Measurements from ENCODE around the gene ILDR1.
"Not testable (repeated sequence)": the region's sequence is repeated elsewhere in the genome, so short reads cannot be mapped to it uniquely, and the experiment has no call there.

Gene ILDR1

DNA sequence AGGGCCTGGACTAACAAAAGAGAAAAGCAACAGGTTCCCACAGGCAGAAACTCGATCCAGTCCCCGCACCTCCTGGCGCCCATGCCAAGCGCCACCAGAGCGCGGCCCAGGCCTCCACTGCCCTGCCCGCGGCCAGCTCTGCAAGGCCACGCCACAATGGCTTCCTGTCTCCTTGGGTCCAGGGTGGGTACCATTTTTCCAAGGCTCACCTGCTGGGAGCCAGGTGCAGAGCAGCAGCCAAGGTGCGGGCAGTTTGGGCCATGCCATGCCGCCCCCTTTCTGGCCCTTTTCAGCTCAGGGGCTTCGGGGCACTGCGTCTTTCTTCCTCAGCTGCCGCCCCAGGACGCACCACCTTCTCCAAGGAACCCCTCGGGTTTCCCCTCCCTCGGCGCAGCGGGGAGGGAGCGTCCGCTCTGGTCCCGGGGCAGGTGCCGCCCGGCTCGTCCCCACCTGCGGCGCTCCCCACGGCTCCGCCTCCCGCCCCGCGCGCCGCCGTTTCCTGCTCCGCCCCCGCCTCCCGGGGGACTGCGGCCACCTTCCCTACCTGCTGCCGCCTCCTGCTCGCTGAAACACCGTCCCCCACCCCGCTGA lies at the start of gene ILDR1:
Gene ILDR1 (minus strand): TSS at position 437 of the 591 bp plus-strand sequence. CDS start 170 bp downstream, at position 267.
- peak in 1 of 2 experiments; percentile 32 for DNase-seq

GRCh38 chr3:122067588-122068240 lies 45.7 kb upstream of the ILDR1 start:
- no peak for DNase-seq

DNA sequence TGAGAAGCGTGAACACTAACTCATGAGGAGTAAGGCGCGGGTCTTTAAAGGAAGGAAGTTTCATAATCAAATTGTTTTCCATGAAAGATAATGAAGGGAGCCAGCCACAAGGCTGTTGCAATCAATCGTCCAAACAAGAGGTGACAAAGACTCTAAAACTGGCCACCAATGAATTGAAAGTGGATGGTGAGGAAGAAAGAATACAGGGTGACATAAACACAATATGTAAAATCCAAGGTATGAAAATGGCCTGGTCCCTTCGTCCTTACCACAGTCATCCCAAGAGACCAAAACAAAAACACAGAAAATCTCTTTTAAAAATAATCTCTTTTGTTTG lies 45.1 kb upstream of the ILDR1 start:
- no peak for DNase-seq

DNA sequence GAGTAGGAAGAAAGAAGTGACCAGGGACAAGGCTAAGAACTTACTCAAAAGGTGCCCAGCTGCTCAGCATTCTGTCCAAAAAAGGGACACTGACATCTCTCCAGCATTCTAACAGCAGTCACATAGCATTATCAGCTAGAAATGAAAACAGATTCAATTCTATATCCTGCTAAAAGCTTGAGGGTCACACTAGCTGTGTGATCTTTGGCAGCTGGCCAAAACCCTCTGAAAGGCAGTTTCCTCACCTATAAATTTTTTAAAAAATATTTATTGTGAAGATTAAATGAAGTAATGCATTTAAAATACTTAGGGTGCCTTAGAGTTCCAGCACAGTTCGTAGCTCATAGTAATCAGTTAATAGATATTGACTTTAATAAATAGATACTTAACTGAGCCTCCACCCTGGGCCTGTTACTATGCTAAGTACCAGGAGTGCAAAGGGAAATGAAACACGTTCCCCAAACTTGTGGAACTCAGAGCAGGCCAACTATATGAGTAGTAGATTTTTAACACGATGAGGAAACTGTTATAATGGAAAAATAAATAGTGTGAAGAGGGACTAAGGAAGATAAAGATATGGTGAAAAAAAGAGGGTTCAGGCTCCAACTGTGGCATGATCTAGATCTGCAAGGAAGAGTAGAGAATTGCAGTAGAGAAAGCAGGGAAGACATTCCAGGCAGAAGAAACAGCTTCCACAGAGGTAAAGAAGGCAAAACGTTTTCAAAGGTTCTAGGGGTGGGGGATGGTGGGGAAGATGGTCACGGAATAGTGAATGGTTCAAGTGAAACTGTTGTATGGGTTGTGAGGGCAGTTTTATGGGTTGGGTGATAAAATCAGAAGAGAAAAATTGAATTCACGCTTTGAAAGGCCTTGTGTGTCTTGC lies 44.5 kb upstream of the ILDR1 start:
- DNase-seq, result no peak

- no peak for DNase-seq
Observed at GRCh38 chr3:122064326-122064725, 42.3 kb upstream of the ILDR1 start.

GRCh38 chr3:122063908-122064307 lies 41.9 kb upstream of the ILDR1 start:
- DNase-seq, result no peak

GRCh38 chr3:122060040-122060698 lies 38.1 kb upstream of the ILDR1 start:
- no peak for DNase-seq

- DNase-seq, result no peak
Observed at GRCh38 chr3:122058294-122058693, 36.2 kb upstream of the ILDR1 start.

DNA sequence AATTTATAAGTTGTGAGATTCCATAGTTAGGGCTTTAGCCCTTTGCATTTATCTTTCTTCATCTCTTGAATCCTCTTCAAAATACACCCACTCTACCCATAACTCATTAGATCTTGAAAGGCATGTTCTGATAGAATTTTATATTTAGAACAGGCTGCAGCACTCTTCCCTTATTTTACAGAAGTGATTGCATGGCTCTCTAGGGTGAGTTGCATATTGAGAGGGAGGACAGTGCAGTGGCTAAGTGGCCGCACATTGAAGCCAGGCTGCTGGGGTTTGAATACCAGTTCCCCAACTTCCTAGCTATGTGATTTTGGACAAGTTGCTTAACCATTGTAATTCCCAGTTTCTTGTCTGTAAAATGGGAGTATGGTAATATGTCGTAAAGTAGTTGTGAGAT lies 35.6 kb upstream of the ILDR1 start:
- DNase-seq, result no peak

- DNase-seq, result no peak
Observed at GRCh38 chr3:122055215-122055614, 33.2 kb upstream of the ILDR1 start, which contains the start of gene CD86. CD86 (plus strand) TSS chr3:122055362; CDS start chr3:122055490, 128 bp downstream.

GRCh38 chr3:122052968-122053367 lies 30.9 kb upstream of the ILDR1 start:
- DNase-seq, result no peak

DNA sequence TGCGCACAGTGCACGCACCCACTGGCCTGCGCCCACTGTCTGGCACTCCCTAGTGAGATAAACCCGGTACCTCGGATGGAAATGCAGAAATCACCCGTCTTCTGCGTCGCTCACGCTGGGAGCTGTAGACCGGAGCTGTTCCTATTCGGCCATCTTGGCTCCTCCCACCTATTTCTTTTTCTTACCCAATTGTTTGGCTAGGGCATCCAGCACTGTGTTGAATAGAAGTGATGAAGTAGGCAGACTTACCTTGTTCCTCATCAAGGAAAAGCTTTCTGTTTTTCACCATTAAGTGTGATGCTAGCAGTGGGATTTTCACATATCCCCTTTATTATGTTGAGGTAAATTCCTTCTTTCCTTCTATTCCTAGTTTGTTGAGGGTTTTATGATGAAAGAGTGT lies 25.7 kb upstream of the ILDR1 start:
- DNase-seq, result not testable (repeated sequence)

GRCh38 chr3:122047296-122047695 lies 25.2 kb upstream of the ILDR1 start:
- DNase-seq, result not testable (repeated sequence)

- DNase-seq, result no peak
Observed at GRCh38 chr3:122033023-122033422, 11.0 kb upstream of the ILDR1 start.

- DNase-seq, result no peak
Observed at GRCh38 chr3:122032531-122032930, 10.5 kb upstream of the ILDR1 start.

DNA sequence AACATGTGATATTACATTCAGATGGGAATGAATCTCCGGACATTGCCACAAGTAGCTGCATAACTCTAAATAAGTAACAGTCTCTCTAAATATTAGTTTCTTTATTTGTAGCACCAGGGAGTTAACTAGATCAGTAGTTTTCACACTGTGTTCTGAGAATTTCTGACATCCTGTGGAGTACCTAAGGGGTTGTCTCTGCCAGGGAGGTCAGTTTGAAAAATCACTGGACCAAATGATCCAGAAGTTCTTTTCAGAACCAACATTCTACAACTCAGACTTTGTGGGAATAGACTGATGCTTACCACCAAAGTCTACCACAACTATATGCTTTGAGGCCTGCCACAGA lies 9.0 kb upstream of the ILDR1 start:
- DNase-seq, result no peak

- DNase-seq, result no peak
Observed at GRCh38 chr3:122030381-122031122, 8.5 kb upstream of the ILDR1 start.

GRCh38 chr3:122025296-122025695 lies 3.2 kb upstream of the ILDR1 start:
- DNase-seq, result no peak

- DNase-seq, result no peak
Observed at GRCh38 chr3:122024800-122025199, 2.8 kb upstream of the ILDR1 start.

- DNase-seq, result no peak
Observed at GRCh38 chr3:122023335-122023910, 1.4 kb upstream of the ILDR1 start.

- no peak for DNase-seq
Observed at GRCh38 chr3:122021037-122021436, 1.0 kb downstream of the ILDR1 start.

DNA sequence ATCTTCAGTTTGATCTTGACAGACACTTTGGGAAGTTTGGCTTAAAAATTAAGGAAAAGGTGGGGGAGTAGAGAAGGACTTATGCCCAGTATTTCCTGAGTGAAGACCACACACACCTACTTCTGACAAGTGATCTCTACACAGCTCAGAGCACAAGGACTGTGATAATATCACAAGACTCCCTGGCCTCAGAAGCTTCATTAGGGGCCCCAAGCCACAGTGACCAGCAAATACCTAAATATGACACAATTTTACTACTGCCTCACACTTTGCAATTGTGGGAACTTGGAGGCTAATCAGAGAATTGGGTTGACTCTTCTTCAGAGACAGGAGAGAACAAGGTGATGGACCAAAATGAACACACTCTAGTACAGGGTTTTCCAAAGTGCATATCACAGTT lies 2.6 kb downstream of the ILDR1 start:
- DNase-seq, result no peak

All from activated T-cell treated with anti-CD3 and anti-CD28 coated beads, Interleukin-2, amount 50 U/mL, for 48 hours (primary cell).